Ishikawa (cell line): ENCODE results near the gene MYL7.

ENCODE experiments used
- CEBPB ChIP-seq: IDR thresholded peaks from 2 replicates; pipeline ENCODE4 v1.6.1; 2012
- CREB1 ChIP-seq: IDR thresholded peaks from 2 replicates; pipeline ENCODE4 v1.6.1; 2012; ENCODE audit warnings: low read depth
- EGR1 ChIP-seq: IDR thresholded peaks from 2 replicates; pipeline ENCODE4 v1.6.1; 2012
- EP300 ChIP-seq: IDR thresholded peaks from 2 replicates; pipeline ENCODE4 v1.6.1; 2012; ENCODE audit warnings: borderline replicate concordance
- FOXM1 ChIP-seq: IDR thresholded peaks from 2 replicates; pipeline ENCODE4 v1.6.1; 2012; ENCODE audit warnings: low read depth, borderline replicate concordance
- NFIC ChIP-seq: IDR thresholded peaks from 2 replicates; pipeline ENCODE4 v1.6.1; 2012
- RAD21 ChIP-seq: IDR thresholded peaks from 2 replicates; pipeline ENCODE4 v1.6.1; 2012; ENCODE audit warnings: low read depth
- TAF1 ChIP-seq: IDR thresholded peaks from 2 replicates; pipeline ENCODE4 v1.6.1; 2012; ENCODE audit warnings: low read depth, mild to moderate bottlenecking
- TCF12 ChIP-seq: IDR thresholded peaks from 2 replicates; pipeline ENCODE4 v1.6.1; 2012; ENCODE audit warnings: low read depth
- TEAD4 ChIP-seq: IDR thresholded peaks from 2 replicates; pipeline ENCODE4 v1.6.1; 2012
- USF1 ChIP-seq: IDR thresholded peaks from 2 replicates; pipeline ENCODE4 v1.6.1; 2012
- YY1 ChIP-seq: IDR thresholded peaks from 2 replicates; pipeline ENCODE4 v1.6.1; 2012; ENCODE audit warnings: low read depth
- ZBTB7A ChIP-seq: IDR thresholded peaks from 2 replicates; pipeline ENCODE4 v1.6.1; 2012; ENCODE audit warnings: low read depth
- TF ChIP-seq, protein P1 (sequence below): IDR thresholded peaks from 2 replicates; pipeline ENCODE4 v1.6.1; 2012; ENCODE audit warnings: low read depth, mild to moderate bottlenecking
- TF ChIP-seq, protein P2 (sequence below): IDR thresholded peaks from 2 replicates; pipeline ENCODE4 v1.6.1; 2012

Gene MYL7

GRCh38 chr7:44158096-44158872 lies 17.2 kb upstream of the MYL7 start:
- no peak for TF ChIP-seq CREB1
- TF ChIP-seq TAF1 = no peak
- TF ChIP-seq CEBPB = no peak
- no peak for TF ChIP-seq USF1
- TF ChIP-seq, protein P1, sequence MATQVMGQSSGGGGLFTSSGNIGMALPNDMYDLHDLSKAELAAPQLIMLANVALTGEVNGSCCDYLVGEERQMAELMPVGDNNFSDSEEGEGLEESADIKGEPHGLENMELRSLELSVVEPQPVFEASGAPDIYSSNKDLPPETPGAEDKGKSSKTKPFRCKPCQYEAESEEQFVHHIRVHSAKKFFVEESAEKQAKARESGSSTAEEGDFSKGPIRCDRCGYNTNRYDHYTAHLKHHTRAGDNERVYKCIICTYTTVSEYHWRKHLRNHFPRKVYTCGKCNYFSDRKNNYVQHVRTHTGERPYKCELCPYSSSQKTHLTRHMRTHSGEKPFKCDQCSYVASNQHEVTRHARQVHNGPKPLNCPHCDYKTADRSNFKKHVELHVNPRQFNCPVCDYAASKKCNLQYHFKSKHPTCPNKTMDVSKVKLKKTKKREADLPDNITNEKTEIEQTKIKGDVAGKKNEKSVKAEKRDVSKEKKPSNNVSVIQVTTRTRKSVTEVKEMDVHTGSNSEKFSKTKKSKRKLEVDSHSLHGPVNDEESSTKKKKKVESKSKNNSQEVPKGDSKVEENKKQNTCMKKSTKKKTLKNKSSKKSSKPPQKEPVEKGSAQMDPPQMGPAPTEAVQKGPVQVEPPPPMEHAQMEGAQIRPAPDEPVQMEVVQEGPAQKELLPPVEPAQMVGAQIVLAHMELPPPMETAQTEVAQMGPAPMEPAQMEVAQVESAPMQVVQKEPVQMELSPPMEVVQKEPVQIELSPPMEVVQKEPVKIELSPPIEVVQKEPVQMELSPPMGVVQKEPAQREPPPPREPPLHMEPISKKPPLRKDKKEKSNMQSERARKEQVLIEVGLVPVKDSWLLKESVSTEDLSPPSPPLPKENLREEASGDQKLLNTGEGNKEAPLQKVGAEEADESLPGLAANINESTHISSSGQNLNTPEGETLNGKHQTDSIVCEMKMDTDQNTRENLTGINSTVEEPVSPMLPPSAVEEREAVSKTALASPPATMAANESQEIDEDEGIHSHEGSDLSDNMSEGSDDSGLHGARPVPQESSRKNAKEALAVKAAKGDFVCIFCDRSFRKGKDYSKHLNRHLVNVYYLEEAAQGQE = no peak
- TF ChIP-seq ZBTB7A = no peak
- no peak for TF ChIP-seq NFIC
- TF ChIP-seq, protein P2, sequence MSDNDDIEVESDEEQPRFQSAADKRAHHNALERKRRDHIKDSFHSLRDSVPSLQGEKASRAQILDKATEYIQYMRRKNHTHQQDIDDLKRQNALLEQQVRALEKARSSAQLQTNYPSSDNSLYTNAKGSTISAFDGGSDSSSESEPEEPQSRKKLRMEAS = no peak
- TF ChIP-seq YY1 = no peak
- TF ChIP-seq EP300 = no peak
- TF ChIP-seq FOXM1 = no peak

DNA sequence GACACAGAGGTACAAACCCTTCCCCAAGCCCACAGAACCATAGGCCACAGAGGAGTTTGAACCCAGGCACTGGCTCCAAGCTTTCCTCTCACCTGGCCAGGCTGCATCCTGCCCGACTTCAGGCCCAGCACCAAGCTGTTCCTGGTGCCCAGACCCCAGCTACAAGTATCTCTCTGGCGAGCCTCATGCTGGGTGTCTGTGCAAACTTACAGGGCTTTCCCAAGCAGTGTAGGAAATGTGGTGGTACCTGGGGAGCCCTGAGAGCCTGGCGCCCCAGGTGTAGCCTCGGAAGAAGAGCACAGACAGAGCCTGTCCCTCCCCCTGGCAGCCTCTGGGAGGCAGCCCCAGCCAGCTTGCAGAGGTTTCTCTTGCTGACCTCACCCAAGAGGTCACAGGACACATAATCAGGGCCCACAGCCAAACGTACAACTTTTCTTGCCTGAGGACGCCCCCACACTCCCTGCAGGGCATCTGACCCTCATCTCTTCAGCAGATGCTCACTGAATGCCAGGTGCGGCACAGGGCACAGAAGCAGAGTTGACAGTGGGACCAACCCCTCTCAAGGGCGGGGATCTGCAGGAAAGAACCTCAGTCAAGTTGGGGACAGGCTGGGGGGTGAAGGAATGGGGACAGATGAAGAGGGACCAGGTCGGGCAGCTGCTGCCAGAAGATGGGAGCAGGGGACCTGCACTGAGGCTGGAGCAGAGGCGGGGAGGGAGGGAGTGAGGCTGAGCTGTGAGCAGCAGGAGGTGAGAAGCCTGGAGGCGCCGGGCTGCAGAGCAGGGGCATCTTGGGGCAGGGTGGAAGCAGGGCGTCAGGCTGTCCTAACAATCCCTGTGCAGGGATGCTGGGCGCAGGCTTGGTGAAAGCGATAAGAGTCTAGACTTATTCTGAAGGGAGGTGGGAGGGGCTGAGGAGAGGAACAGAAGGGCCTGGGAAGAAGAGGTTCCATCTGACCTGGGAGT lies 16.3 kb upstream of the MYL7 start:
- TF ChIP-seq YY1 = no peak
- TF ChIP-seq CREB1 = no peak
- TF ChIP-seq USF1 = no peak
- peak; percentile 32 for TF ChIP-seq RAD21

- no peak for TF ChIP-seq YY1
- TF ChIP-seq FOXM1 = no peak
- TF ChIP-seq CEBPB = no peak
- no peak for TF ChIP-seq USF1
- no peak for TF ChIP-seq EGR1
- no peak for TF ChIP-seq TEAD4
- TF ChIP-seq EP300 = no peak
- TF ChIP-seq, protein P1 = no peak
- TF ChIP-seq NFIC = no peak
- no peak for TF ChIP-seq RAD21
- no peak for TF ChIP-seq ZBTB7A
Measured at GRCh38 chr7:44156453-44157010, 15.4 kb upstream of the MYL7 start.

- TF ChIP-seq EGR1 = no peak
- TF ChIP-seq, protein P2 = no peak
- TF ChIP-seq TCF12 = no peak
- no peak for TF ChIP-seq ZBTB7A
- no peak for TF ChIP-seq FOXM1
- TF ChIP-seq CREB1 = no peak
- no peak for TF ChIP-seq RAD21
- no peak for TF ChIP-seq TEAD4
- TF ChIP-seq CEBPB = no peak
- no peak for TF ChIP-seq NFIC
- TF ChIP-seq, protein P1 = no peak
- no peak for TF ChIP-seq YY1
- no peak for TF ChIP-seq TAF1
- TF ChIP-seq USF1 = no peak
- TF ChIP-seq EP300 = no peak
Measured at GRCh38 chr7:44155191-44156185, 14.4 kb upstream of the MYL7 start.
